K562 (cell line): Measurements from ENCODE around the gene TIAM1. TPM values are rescaled to one million over a fixed set of nuclear protein-coding genes. Genes with fewer than 3 reads are reported as not detected.

Experiments used
- ATAC-seq: fragments of 200-7000 bp; cut with Tn5 transposase; 3 replicates; pipeline ENCODE4 v1.9.1; 2020; ENCODE audit warnings: moderate library complexity
- BruUV-seq: library from RNA; stranded (reverse); fragments of 400-500 nt; replicated peaks from 2 replicates; lab custom pipeline; 2021; lab: Mats Ljungman, UMichigan
- CTCF ChIA-PET: fragments of 300-600 bp; formaldehyde crosslinking; extraction: SDS; loops from one replicate; lab custom pipeline; 2021; ENCODE audit warnings: low intra/inter-chr PET ratio; lab: Yijun Ruan, JAX
- POLR2A ChIA-PET: fragments of 300-600, 350-650 bp; sonication (Branson Sonifier 250); formaldehyde crosslinking; extraction: SDS; loops from one replicate; lab custom pipeline; 2021; ENCODE audit warnings: antibody characterized with exemption, inconsistent platforms; lab: Yijun Ruan, JAX
- DNase-seq, 4 experiments: peaks; one replicate each; pipeline versions ENCODE4 v3.0.0 to v3.0.0-alpha.2; 2011 to 2018; ENCODE audit warnings: low spot score in 3 of 4, mixed read lengths in 3 of 4; ENCODE audit errors: extremely low read depth in 1 of 4
- FAIRE-seq: peaks from 2 replicates; lab custom pipeline; 2011; peaks lifted over from hg19 to GRCh38; lab: Jason Lieb, UNC
- H2AFZ ChIP-seq: 2 replicates; pipeline ENCODE4 v1.6.0; 2011; ENCODE audit warnings: low read depth, low read length, control low read depth, inconsistent platforms
- H3K27ac ChIP-seq: fragments of 200-600 bp; 3 replicates; pipeline ENCODE4 v1.8.0; 2011; ENCODE audit warnings: low read depth, mild to moderate bottlenecking, control low read depth, inconsistent platforms, low read length, moderate library complexity, mixed read lengths; ENCODE audit errors: extremely low read depth
- H3K27me3 ChIP-seq, 2 experiments: fragments of 300-600 bp in 1 of 2; 2 replicates in 1 of 2; 3 replicates in 1 of 2; pipeline versions ENCODE4 v1.6.0 to v1.8.0; 2011; ENCODE audit warnings: inconsistent platforms in 2 of 2, low read length in 2 of 2, mild to moderate bottlenecking in 1 of 2, mixed read lengths in 1 of 2, moderate library complexity in 1 of 2; ENCODE audit not compliant: control insufficient read depth in 2 of 2, insufficient read depth in 2 of 2
- H3K36me3 ChIP-seq: fragments of 300-600 bp; 3 replicates; pipeline ENCODE4 v1.8.0; 2011; ENCODE audit warnings: mild to moderate bottlenecking, low read length, inconsistent platforms; ENCODE audit not compliant: control insufficient read depth, insufficient read depth
- H3K4me1 ChIP-seq, 2 experiments: fragments of 200-600 bp in 1 of 2; replicated peaks in 1 of 2; 2 replicates in 1 of 2; 3 replicates in 1 of 2; pipeline versions ENCODE4 v1.5.1 to v1.8.0; 2011; ENCODE audit warnings: inconsistent platforms in 2 of 2, low read length in 2 of 2, mild to moderate bottlenecking in 1 of 2, mixed read lengths in 1 of 2, moderate library complexity in 1 of 2; ENCODE audit not compliant: control insufficient read depth in 2 of 2, insufficient read depth in 2 of 2
- H3K4me2 ChIP-seq: 2 replicates; pipeline ENCODE4 v1.6.1; 2011; ENCODE audit warnings: low read length, control low read depth, inconsistent platforms, mixed read lengths; ENCODE audit not compliant: insufficient read depth
- H3K4me3 ChIP-seq: fragments of 200-600 bp; sonication (generic), shearing (Covaris generic); 2 replicates; pipeline ENCODE4 v1.5.1; 2016; ENCODE audit warnings: control low read depth, inconsistent platforms
- H3K79me2 ChIP-seq: fragments of 200-600 bp; 3 replicates; pipeline ENCODE4 v1.8.0; 2011; ENCODE audit warnings: low read length, inconsistent platforms; ENCODE audit not compliant: control insufficient read depth, insufficient read depth
- H3K9ac ChIP-seq, 2 experiments: 2 replicates each; pipeline versions ENCODE4 v1.6.0 to v1.6.1; 2011; ENCODE audit warnings: low read depth in 2 of 2, low read length in 2 of 2, control low read depth in 1 of 2, inconsistent platforms in 1 of 2, mild to moderate bottlenecking in 1 of 2, mixed read lengths in 1 of 2; ENCODE audit not compliant: insufficient read depth in 1 of 2
- H3K9me1 ChIP-seq: one replicate; pipeline ENCODE4 v1.6.0; 2011; ENCODE audit warnings: inconsistent platforms, mild to moderate bottlenecking, low read length, moderate library complexity; ENCODE audit not compliant: control insufficient read depth, insufficient read depth
- H3K9me3 ChIP-seq: replicated peaks from 2 replicates; pipeline ENCODE4 v1.5.1; 2011; ENCODE audit warnings: low read depth, low read length, inconsistent platforms; ENCODE audit not compliant: control insufficient read depth, insufficient read depth
- H4K20me1 ChIP-seq: replicated peaks from 2 replicates; pipeline ENCODE4 v1.6.1; 2011; ENCODE audit warnings: low read length, inconsistent platforms, mixed read lengths; ENCODE audit not compliant: control insufficient read depth, insufficient read depth
- ARID3A ChIP-seq: IDR thresholded peaks from 2 replicates; pipeline ENCODE4 v1.6.1; 2012; ENCODE audit warnings: low read depth, low read length, improper control_type of control experiment, borderline replicate concordance
- CREM ChIP-seq: IDR thresholded peaks from 2 replicates; pipeline ENCODE4 v1.6.1; 2014; ENCODE audit warnings: antibody characterized with exemption, low read depth
- ELF4 ChIP-seq: fragments of 450-650 bp; formaldehyde crosslinking; IDR thresholded peaks from 2 replicates; pipeline ENCODE4 v1.4.0; 2022; ENCODE audit warnings: missing genetic modification characterization
- GTF2A2 ChIP-seq: IDR thresholded peaks from 2 replicates; pipeline ENCODE4 v1.6.1; 2016; ENCODE audit warnings: mild to moderate bottlenecking, missing genetic modification characterization, missing compliant biosample characterization
- NCOA2 ChIP-seq, 2 experiments: fragments of 450-650 bp; IDR thresholded peaks; 2 replicates each; pipeline ENCODE4 v1.6.1; 2018; ENCODE audit warnings: mild to moderate bottlenecking in 2 of 2, moderate library complexity in 1 of 2; ENCODE audit not compliant: partially characterized antibody in 2 of 2
- NFE2L1 ChIP-seq: fragments of 450-650 bp; IDR thresholded peaks from 2 replicates; pipeline ENCODE4 v1.6.1; 2016; ENCODE audit warnings: missing genetic modification characterization, low read depth, mild to moderate bottlenecking, missing compliant biosample characterization, moderate library complexity, borderline replicate concordance
- PHF8 ChIP-seq: fragments of 200-600 bp; sonication (generic); IDR thresholded peaks from 2 replicates; pipeline ENCODE4 v1.6.1; 2012; ENCODE audit warnings: mixed run types, mild to moderate bottlenecking, inconsistent platforms, low read length, moderate library complexity, borderline replicate concordance
- RBM15 ChIP-seq: fragments of 200-400 bp; formaldehyde crosslinking; IDR thresholded peaks from 2 replicates; pipeline ENCODE4 v1.6.1; 2018; ENCODE audit warnings: mild to moderate bottlenecking, low read length, moderate library complexity; ENCODE audit not compliant: insufficient read depth
- TEAD2 ChIP-seq: fragments of 450-650 bp; IDR thresholded peaks from 2 replicates; pipeline ENCODE4 v1.6.1; 2016; ENCODE audit warnings: missing genetic modification characterization, control low read depth, missing compliant biosample characterization
- ZNF764 ChIP-seq: fragments of 250-450 bp; sonication (Bioruptor Pico); IDR thresholded peaks from 2 replicates; pipeline ENCODE4 v1.4.0; 2020; ENCODE audit warnings: low read depth, mild to moderate bottlenecking, moderate library complexity
- WGBS: fragments of 100-300 bp; shearing (Covaris generic); methylation state at CpG from one replicate; pipeline ENCODE4 v1.1.6; 2016; ENCODE audit warnings: low coverage, mixed read lengths; ENCODE audit not compliant: insufficient coverage; ENCODE audit errors: missing lambda C conversion rate; 5-methylcytosine and 5-hydroxymethylcytosine counted together
- in situ Hi-C: fragments of 300-500 bp; cut with MboI; formaldehyde crosslinking; loops from 4 replicates; pipeline ENCODE4 v1.15.0; 2018; ENCODE audit warnings: inconsistent platforms, mixed read lengths
- intact Hi-C: fragments of 100-400 bp; cut with micrococcal nuclease; formaldehyde crosslinking; loops from 2 replicates; pipeline ENCODE4 v1.14.2; 2022
- polyA plus RNA-seq, 8 experiments: library from polyadenylated mRNA; depleted of rRNA in 4 of 8; stranded (reverse) in 5 of 8; unstranded in 3 of 8; fragments of >200 nt; fragmentation: Nextera tagmentation in 2 of 8; fragmentation: Illumina TruSeq in 1 of 8; extraction: Ambion mirVana in 2 of 8; extraction: Trizol in 1 of 8; gene quantifications; 2 replicates each; pipeline versions ENCODE4 v1.2.1 to v1.2.3, GENCODE V29; 2011 to 2014; ENCODE audit warnings: inconsistent platforms in 1 of 8, missing spikeins in 1 of 8
- total RNA-seq, 7 experiments: library from RNA; depleted of rRNA in 6 of 7; stranded (reverse); fragments of >200 nt in 6 of 7; fragmentation: Illumina TruSeq in 2 of 7; extraction: Trizol in 2 of 7; gene quantifications; 2 replicates each; pipeline versions ENCODE4 v1.2.1 to v1.2.3, GENCODE V29; 2011 to 2021; ENCODE audit warnings: low replicate concordance in 1 of 7
- TF ChIP-seq, protein P1 (sequence below): fragments of 250-450 bp; sonication (Bioruptor Pico); IDR thresholded peaks from 2 replicates; pipeline ENCODE4 v1.5.0; 2020; ENCODE audit warnings: mild to moderate bottlenecking, borderline replicate concordance
- TF ChIP-seq, protein P2 (sequence below): sonication (generic); formaldehyde crosslinking; IDR thresholded peaks from 2 replicates; pipeline ENCODE4 v1.8.0; 2022; ENCODE audit warnings: mild to moderate bottlenecking, missing genetic modification reagents
- TF ChIP-seq, protein P3 (sequence below): sonication (generic); formaldehyde crosslinking; IDR thresholded peaks from 2 replicates; pipeline ENCODE4 v1.8.0; 2022; ENCODE audit warnings: missing genetic modification reagents, mild to moderate bottlenecking, borderline replicate concordance

TIAM1 gene
- total and polyA plus RNA-seq, 9 of the 15 experiments (the other 6 are each of a cell fraction or from before 2014, with no cell fraction given), result 0.11 TPM; not detected in 8

- DNase-seq, result no peak
- in situ Hi-C loops, result loop anchor here (5.0 kb wide), 1 partner anchor 84 kb away; no protein-coding TSS in a partner anchor
- Histone ChIP-seq H3K27me3 (peaks cover 0 to 8% of the 10 kb centered on the region in 2 experiments; a peak in 1 of 5 replicates), H2AFZ (no peak overlapping the region), H3K9me3 (no peaks in the 10 kb centered on the region), H3K36me3 (no peaks in the 10 kb centered on the region), H4K20me1 (no peaks in the 10 kb centered on the region), H3K9ac (no peak overlapping the region), H3K4me2 (no peak overlapping the region), H3K9me1 (no peaks in the 10 kb centered on the region), H3K27ac (no peak overlapping the region), H3K79me2 (no peaks in the 10 kb centered on the region), H3K4me3 (no peak overlapping the region), H3K4me1 (no peaks in the 10 kb centered on the region)
- POLR2A ChIA-PET, result interaction anchor here (0.6 kb wide), 1 partner anchor 91 kb away, joined by 4 read pairs; no protein-coding TSS in a partner anchor
- CTCF ChIA-PET, result interaction anchor here (0.7 to 1.5 kb wide), 2 partner anchors 83 to 470 kb away, joined by 4 to 6 read pairs; no protein-coding TSS in a partner anchor
- WGBS, result under 1% methylated on average over 12 of the region's 12 CpGs
- intact Hi-C loops, result no loop called here
- ATAC-seq, result no peak
- no peak for FAIRE-seq
- no TSS peak for BruUV-seq
- no peak for TF ChIP-seq ELF4 (CRISPR knock-in tag)
- no peak for TF ChIP-seq RBM15
- TF ChIP-seq, protein P1, sequence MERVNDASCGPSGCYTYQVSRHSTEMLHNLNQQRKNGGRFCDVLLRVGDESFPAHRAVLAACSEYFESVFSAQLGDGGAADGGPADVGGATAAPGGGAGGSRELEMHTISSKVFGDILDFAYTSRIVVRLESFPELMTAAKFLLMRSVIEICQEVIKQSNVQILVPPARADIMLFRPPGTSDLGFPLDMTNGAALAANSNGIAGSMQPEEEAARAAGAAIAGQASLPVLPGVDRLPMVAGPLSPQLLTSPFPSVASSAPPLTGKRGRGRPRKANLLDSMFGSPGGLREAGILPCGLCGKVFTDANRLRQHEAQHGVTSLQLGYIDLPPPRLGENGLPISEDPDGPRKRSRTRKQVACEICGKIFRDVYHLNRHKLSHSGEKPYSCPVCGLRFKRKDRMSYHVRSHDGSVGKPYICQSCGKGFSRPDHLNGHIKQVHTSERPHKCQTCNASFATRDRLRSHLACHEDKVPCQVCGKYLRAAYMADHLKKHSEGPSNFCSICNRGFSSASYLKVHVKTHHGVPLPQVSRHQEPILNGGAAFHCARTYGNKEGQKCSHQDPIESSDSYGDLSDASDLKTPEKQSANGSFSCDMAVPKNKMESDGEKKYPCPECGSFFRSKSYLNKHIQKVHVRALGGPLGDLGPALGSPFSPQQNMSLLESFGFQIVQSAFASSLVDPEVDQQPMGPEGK (CRISPR knock-in tag), result no peak
- no peak for TF ChIP-seq CREM
- TF ChIP-seq NFE2L1 (tag), result no peak
- TF ChIP-seq, protein P2, sequence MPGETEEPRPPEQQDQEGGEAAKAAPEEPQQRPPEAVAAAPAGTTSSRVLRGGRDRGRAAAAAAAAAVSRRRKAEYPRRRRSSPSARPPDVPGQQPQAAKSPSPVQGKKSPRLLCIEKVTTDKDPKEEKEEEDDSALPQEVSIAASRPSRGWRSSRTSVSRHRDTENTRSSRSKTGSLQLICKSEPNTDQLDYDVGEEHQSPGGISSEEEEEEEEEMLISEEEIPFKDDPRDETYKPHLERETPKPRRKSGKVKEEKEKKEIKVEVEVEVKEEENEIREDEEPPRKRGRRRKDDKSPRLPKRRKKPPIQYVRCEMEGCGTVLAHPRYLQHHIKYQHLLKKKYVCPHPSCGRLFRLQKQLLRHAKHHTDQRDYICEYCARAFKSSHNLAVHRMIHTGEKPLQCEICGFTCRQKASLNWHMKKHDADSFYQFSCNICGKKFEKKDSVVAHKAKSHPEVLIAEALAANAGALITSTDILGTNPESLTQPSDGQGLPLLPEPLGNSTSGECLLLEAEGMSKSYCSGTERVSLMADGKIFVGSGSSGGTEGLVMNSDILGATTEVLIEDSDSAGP (CRISPR knock-in tag), result no peak
- TF ChIP-seq, protein P3, sequence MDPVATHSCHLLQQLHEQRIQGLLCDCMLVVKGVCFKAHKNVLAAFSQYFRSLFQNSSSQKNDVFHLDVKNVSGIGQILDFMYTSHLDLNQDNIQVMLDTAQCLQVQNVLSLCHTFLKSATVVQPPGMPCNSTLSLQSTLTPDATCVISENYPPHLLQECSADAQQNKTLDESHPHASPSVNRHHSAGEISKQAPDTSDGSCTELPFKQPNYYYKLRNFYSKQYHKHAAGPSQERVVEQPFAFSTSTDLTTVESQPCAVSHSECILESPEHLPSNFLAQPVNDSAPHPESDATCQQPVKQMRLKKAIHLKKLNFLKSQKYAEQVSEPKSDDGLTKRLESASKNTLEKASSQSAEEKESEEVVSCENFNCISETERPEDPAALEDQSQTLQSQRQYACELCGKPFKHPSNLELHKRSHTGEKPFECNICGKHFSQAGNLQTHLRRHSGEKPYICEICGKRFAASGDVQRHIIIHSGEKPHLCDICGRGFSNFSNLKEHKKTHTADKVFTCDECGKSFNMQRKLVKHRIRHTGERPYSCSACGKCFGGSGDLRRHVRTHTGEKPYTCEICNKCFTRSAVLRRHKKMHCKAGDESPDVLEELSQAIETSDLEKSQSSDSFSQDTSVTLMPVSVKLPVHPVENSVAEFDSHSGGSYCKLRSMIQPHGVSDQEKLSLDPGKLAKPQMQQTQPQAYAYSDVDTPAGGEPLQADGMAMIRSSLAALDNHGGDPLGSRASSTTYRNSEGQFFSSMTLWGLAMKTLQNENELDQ, result no peak
- TF ChIP-seq NCOA2 (IDR thresholded peaks at IDR 0.05; ENCODE audit: partially characterized antibody in 2 of 2), result no peak
- no peak for TF ChIP-seq GTF2A2 (tag)
- TF ChIP-seq PHF8, result no peak
- TF ChIP-seq TEAD2, result no peak
- TF ChIP-seq ARID3A, result no peak
- TF ChIP-seq ZNF764 (CRISPR knock-in tag), result no peak
These were observed 162.8 kb downstream of the TIAM1 start for GRCh38 chr21:31181082-31181750.
